Thymus (tissue), 11 donors: ENCODE data around the gene UTRN. TPM values are rescaled to one million over a fixed set of nuclear protein-coding genes. Genes with fewer than 3 reads are reported as not detected.

ENCODE experiments used
- DNase-seq, 9 donors: peaks; one replicate each; pipeline ENCODE4 v3.0.0-alpha.2; 2013; ENCODE audit warnings: low spot score in 9 of 9, low read depth in 6 of 9, missing footprints in 1 of 9
- H3K27ac ChIP-seq, 2 donors: one replicate each; pipeline ENCODE4 v1.5.1; 2013; ENCODE audit warnings: control low read depth in 1 of 2, low read depth in 1 of 2, low read length in 1 of 2, mild to moderate bottlenecking in 1 of 2, moderate library complexity in 1 of 2
- H3K27me3 ChIP-seq, 2 donors: one replicate each; pipeline ENCODE4 v1.5.1; 2013; ENCODE audit warnings: low read length in 1 of 2; ENCODE audit not compliant: control insufficient read depth in 2 of 2, insufficient read depth in 1 of 2
- H3K36me3 ChIP-seq, 2 donors: one replicate each; pipeline ENCODE4 v1.5.1; 2013; ENCODE audit warnings: low read length in 1 of 2, mild to moderate bottlenecking in 1 of 2, moderate library complexity in 1 of 2; ENCODE audit not compliant: control insufficient read depth in 2 of 2, insufficient read depth in 2 of 2
- H3K4me1 ChIP-seq, 2 donors: one replicate each; pipeline ENCODE4 v1.5.1; 2013; ENCODE audit warnings: low read length in 2 of 2; ENCODE audit not compliant: control insufficient read depth in 2 of 2, insufficient read depth in 2 of 2
- H3K4me3 ChIP-seq, 2 donors: one replicate each; pipeline ENCODE4 v1.5.1; 2013; ENCODE audit warnings: low read length in 2 of 2, control low read depth in 1 of 2, mild to moderate bottlenecking in 1 of 2
- H3K9me3 ChIP-seq, 2 donors: one replicate each; pipeline ENCODE4 v1.5.1; 2013; ENCODE audit warnings: low read length in 1 of 2, mild to moderate bottlenecking in 1 of 2; ENCODE audit not compliant: control insufficient read depth in 2 of 2, insufficient read depth in 1 of 2
- WGBS: extraction: QIAGEN DNeasy Blood & Tissue Kit; methylation state at CpG from one replicate; pipeline ENCODE4 v1.1.7; 2013; 5-methylcytosine and 5-hydroxymethylcytosine counted together
- polyA plus RNA-seq: library from polyadenylated mRNA; stranded (reverse); fragments of 200-250 nt; gene quantifications from one replicate; pipeline ENCODE4 v1.2.3, GENCODE V29; 2013
- total RNA-seq: library from RNA; stranded (reverse); fragments of 120-200 nt; gene quantifications from one replicate; pipeline ENCODE4 v1.2.4, GENCODE V29; 2013
- donor health status: healthy.

Gene UTRN
- total and polyA plus RNA-seq, 2 donors, result 16.8 to 59.7 TPM

- Histone ChIP-seq H3K4me1 (peaks cover 2 to 17% of the 10 kb centered on the region in 2 donors), H3K36me3 (no peaks in the 10 kb centered on the region), H3K27ac (no peak overlapping the region), H3K9me3 (no peaks in the 10 kb centered on the region), H3K27me3 (peaks cover 5 to 35% of the 10 kb centered on the region in 2 donors), H3K4me3 (no peak overlapping the region)
- no peak for DNase-seq
- WGBS, result 98% methylated on average over 1 of the region's 1 CpG
These were observed 3.9 kb downstream of the UTRN start for GRCh38 chr6:144289006-144289405.

GRCh38 chr6:144292372-144292771, 7.2 kb downstream of the UTRN start:
- H3K4me3 ChIP-seq, result no peak overlapping the region
- WGBS, result 94% methylated on average over 3 of the region's 3 CpGs
- H3K36me3 ChIP-seq, result peaks cover 0 to 5% of the 10 kb centered on the region in 2 donors
- H3K9me3 ChIP-seq, result no peaks in the 10 kb centered on the region
- H3K4me1 ChIP-seq, result no peaks in the 10 kb centered on the region
- H3K27me3 ChIP-seq, result peaks cover 0 to 4% of the 10 kb centered on the region in 2 donors
- no peak overlapping the region for H3K27ac ChIP-seq
- DNase-seq, result no peak

GRCh38 chr6:144294016-144294415, 8.9 kb downstream of the UTRN start:
- no peak overlapping the region for H3K27ac ChIP-seq
- DNase-seq, result no peak
- no peak overlapping the region for H3K4me3 ChIP-seq
- H3K4me1 ChIP-seq, result no peaks in the 10 kb centered on the region
- peaks cover 0 to 5% of the 10 kb centered on the region in 2 donors for H3K36me3 ChIP-seq
- no peaks in the 10 kb centered on the region for H3K27me3 ChIP-seq
- H3K9me3 ChIP-seq, result no peaks in the 10 kb centered on the region

- no peak overlapping the region for H3K4me3 ChIP-seq
- H3K27ac ChIP-seq, result no peak overlapping the region
- no peaks in the 10 kb centered on the region for H3K4me1 ChIP-seq
- H3K9me3 ChIP-seq, result no peaks in the 10 kb centered on the region
- H3K36me3 ChIP-seq, result peaks cover 0 to 5% of the 10 kb centered on the region in 2 donors
- no peak for DNase-seq
- H3K27me3 ChIP-seq, result no peaks in the 10 kb centered on the region
- 97% methylated on average over 2 of the region's 2 CpGs for WGBS
These were observed 10.1 kb downstream of the UTRN start for GRCh38 chr6:144295211-144295610.

GRCh38 chr6:144295981-144296767, 11.0 kb downstream of the UTRN start:
- DNase-seq, result no peak
- Histone ChIP-seq H3K4me3 (no peak overlapping the region), H3K27me3 (no peaks in the 10 kb centered on the region), H3K27ac (no peak overlapping the region), H3K9me3 (no peaks in the 10 kb centered on the region), H3K4me1 (no peaks in the 10 kb centered on the region), H3K36me3 (peaks cover 0 to 5% of the 10 kb centered on the region in 2 donors)
- WGBS, result 98% methylated on average over 7 of the region's 7 CpGs

- Histone ChIP-seq H3K9me3 (no peaks in the 10 kb centered on the region), H3K36me3 (peaks cover 0 to 5% of the 10 kb centered on the region in 2 donors), H3K27ac (peak overlapping the region in 1 of 2 donors; percentile 39), H3K4me1 (no peaks in the 10 kb centered on the region), H3K4me3 (no peak overlapping the region), H3K27me3 (no peaks in the 10 kb centered on the region)
- 38% methylated on average over 2 of the region's 2 CpGs for WGBS
- no peak for DNase-seq
These were observed 11.8 kb downstream of the UTRN start for GRCh38 chr6:144296973-144297372.

- H3K4me1 ChIP-seq, result no peaks in the 10 kb centered on the region
- no peaks in the 10 kb centered on the region for H3K27me3 ChIP-seq
- peaks cover 0 to 5% of the 10 kb centered on the region in 2 donors for H3K36me3 ChIP-seq
- no peak overlapping the region for H3K4me3 ChIP-seq
- no peak overlapping the region for H3K27ac ChIP-seq
- no peak for DNase-seq
- 88% methylated on average over 3 of the region's 3 CpGs for WGBS
- no peaks in the 10 kb centered on the region for H3K9me3 ChIP-seq
These were observed 12.5 kb downstream of the UTRN start for GRCh38 chr6:144297511-144298100.

- DNase-seq, result no peak
- H3K4me3 ChIP-seq, result no peak overlapping the region
- no peak overlapping the region for H3K27ac ChIP-seq
These were observed 13.1 kb downstream of the UTRN start for GRCh38 chr6:144298194-144298593.

GRCh38 chr6:144298916-144299315, 13.8 kb downstream of the UTRN start:
- no peak overlapping the region for H3K4me3 ChIP-seq
- peaks cover 0 to 5% of the 10 kb centered on the region in 2 donors for H3K36me3 ChIP-seq
- H3K27ac ChIP-seq, result no peak overlapping the region
- H3K27me3 ChIP-seq, result no peaks in the 10 kb centered on the region
- no peaks in the 10 kb centered on the region for H3K4me1 ChIP-seq
- no peaks in the 10 kb centered on the region for H3K9me3 ChIP-seq
- WGBS, result 100% methylated on average over 1 of the region's 1 CpG
- no peak for DNase-seq

More at GRCh38 chr6:144298194-144298593, 13.1 kb downstream of the UTRN start:
- no peaks in the 10 kb centered on the region for H3K27me3 ChIP-seq
- H3K9me3 ChIP-seq, result no peaks in the 10 kb centered on the region
- no peaks in the 10 kb centered on the region for H3K4me1 ChIP-seq
- 82% methylated on average over 5 of the region's 5 CpGs for WGBS
- peaks cover 0 to 5% of the 10 kb centered on the region in 2 donors for H3K36me3 ChIP-seq
